Measurements from ENCODE around the gene PARP14.

- TF ChIP-seq CTCF (conservative IDR thresholded peaks at IDR 0.05; ENCODE audit: low read depth, low read length), result no peak
- no peak for TF ChIP-seq EZH2 (IDR thresholded peaks at IDR 0.05; ENCODE audit: low read length, unreplicated experiment)
- no peak for TF ChIP-seq EZH2phosphoT487 (IDR thresholded peaks at IDR 0.05; ENCODE audit: borderline replicate concordance, low read length)
Measured at GRCh38 chr3:122635789-122636188, 44.9 kb upstream of the PARP14 start.
